Measurements from ENCODE around the gene PSRC1. TPM values are rescaled to one million over a fixed set of nuclear protein-coding genes. Genes with fewer than 3 reads are reported as not detected.

Gene PSRC1
- total RNA-seq, 1 experiment from 2014 or later, result 60.3 TPM

DNA sequence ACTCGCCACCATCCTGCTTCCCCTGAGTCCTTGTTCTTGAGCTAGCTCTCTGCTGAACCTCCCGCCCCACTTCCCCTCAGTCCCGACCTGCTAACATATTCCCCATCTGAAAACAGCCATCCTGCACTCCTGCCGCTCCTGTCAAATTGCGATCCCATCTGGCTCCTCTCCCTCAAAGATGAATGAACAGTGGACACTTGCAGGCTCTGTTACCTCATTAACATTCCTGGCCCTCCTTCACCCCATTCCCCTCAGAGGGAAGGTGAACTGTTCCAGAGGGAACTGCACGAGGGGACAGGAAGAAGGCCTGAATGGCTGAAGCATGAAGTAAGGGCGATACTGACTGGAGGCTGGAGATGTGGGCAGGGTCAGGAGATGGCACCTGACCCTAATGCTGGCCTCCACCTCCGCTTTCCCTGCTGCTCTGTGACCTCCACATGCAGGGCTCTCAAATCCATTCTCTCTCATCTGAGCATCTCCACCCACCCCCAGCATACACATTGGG is 41.1 kb downstream of the PSRC1 start:
- WGBS (ENCODE audit: extremely low coverage, insufficient read length, low lambda C conversion rate), result no CpG with 5 or more reads among the region's 8 CpGs
- H3K23me2 ChIP-seq (ENCODE audit: insufficient read length, low read depth, low read length, poor library complexity, severe bottlenecking), result no peaks in the 10 kb centered on the region
- no peak overlapping the region for H3K14ac ChIP-seq (ENCODE audit: insufficient read depth, low read length)
- no peak overlapping the region for H3K9ac ChIP-seq (ENCODE audit: extremely low read depth, insufficient read length, low read length)
- H2BK15ac ChIP-seq (ENCODE audit: low read depth, low read length), result no peak overlapping the region
- H3K4me3 Mint-ChIP-seq, result no peak overlapping the region
- no peak overlapping the region for H2BK120ac ChIP-seq (ENCODE audit: low read depth, low read length, poor library complexity, severe bottlenecking)
- H3T11ph ChIP-seq (ENCODE audit: low read length), result no peak overlapping the region
- DNase-seq, result peak; percentile 32
- no peak overlapping the region for H2BK20ac ChIP-seq (ENCODE audit: low read depth, low read length, poor library complexity, severe bottlenecking)
- H3K56ac ChIP-seq (ENCODE audit: insufficient read length, low read depth, low read length), result no peak overlapping the region
- no peak overlapping the region for H2BK12ac ChIP-seq (ENCODE audit: insufficient read length, low read depth, low read length)
- H3K27ac ChIP-seq (ENCODE audit: insufficient read length, low read depth, low read length), result no peak overlapping the region
- H4K20me1 ChIP-seq (ENCODE audit: control insufficient read depth, insufficient read depth, insufficient read length), result no peaks in the 10 kb centered on the region
- H2AK5ac ChIP-seq (ENCODE audit: insufficient read length, low read length), result no peak overlapping the region
- no peaks in the 10 kb centered on the region for H3K79me2 ChIP-seq (ENCODE audit: insufficient read depth, low read length)
- no peaks in the 10 kb centered on the region; a peak in 1 of 5 replicates for H3K9me3 Mint-ChIP-seq
- no peak overlapping the region for H2AFZ ChIP-seq (ENCODE audit: low read length)
- no peak overlapping the region for H2BK5ac ChIP-seq (ENCODE audit: insufficient read length, low read length)
- peaks cover 13% of the 10 kb centered on the region for H3K27me3 Mint-ChIP-seq (ENCODE audit: low read depth)
- H3K18ac ChIP-seq (ENCODE audit: insufficient read length, low read depth, low read length), result no peak overlapping the region
- peak overlapping the region; percentile 2 to 62 (median 53); a peak in 4 of 7 replicates for H3K27ac Mint-ChIP-seq
- H4K5ac ChIP-seq (ENCODE audit: insufficient read length, low read depth, low read length), result no peak overlapping the region
- TF ChIP-seq, protein P1, sequence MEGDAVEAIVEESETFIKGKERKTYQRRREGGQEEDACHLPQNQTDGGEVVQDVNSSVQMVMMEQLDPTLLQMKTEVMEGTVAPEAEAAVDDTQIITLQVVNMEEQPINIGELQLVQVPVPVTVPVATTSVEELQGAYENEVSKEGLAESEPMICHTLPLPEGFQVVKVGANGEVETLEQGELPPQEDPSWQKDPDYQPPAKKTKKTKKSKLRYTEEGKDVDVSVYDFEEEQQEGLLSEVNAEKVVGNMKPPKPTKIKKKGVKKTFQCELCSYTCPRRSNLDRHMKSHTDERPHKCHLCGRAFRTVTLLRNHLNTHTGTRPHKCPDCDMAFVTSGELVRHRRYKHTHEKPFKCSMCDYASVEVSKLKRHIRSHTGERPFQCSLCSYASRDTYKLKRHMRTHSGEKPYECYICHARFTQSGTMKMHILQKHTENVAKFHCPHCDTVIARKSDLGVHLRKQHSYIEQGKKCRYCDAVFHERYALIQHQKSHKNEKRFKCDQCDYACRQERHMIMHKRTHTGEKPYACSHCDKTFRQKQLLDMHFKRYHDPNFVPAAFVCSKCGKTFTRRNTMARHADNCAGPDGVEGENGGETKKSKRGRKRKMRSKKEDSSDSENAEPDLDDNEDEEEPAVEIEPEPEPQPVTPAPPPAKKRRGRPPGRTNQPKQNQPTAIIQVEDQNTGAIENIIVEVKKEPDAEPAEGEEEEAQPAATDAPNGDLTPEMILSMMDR (conservative IDR thresholded peaks at IDR 0.05), result no peak
- H3K4ac ChIP-seq (ENCODE audit: low read depth, low read length), result no peak overlapping the region
- no peak overlapping the region for H4K91ac ChIP-seq (ENCODE audit: insufficient read length, low read depth, low read length)
- no peak overlapping the region for H3K23ac ChIP-seq (ENCODE audit: insufficient read length, low read depth, low read length)
- H3K27me3 ChIP-seq (ENCODE audit: insufficient read depth, low read length), result no peaks in the 10 kb centered on the region
- no peak overlapping the region for H4K8ac ChIP-seq (replicated peaks; ENCODE audit: insufficient read length, low read depth, low read length)
- H3K9me3 ChIP-seq (ENCODE audit: control insufficient read depth, low read depth, low read length), result no peaks in the 10 kb centered on the region
- peaks cover 14% of the 10 kb centered on the region; the same call in 1 of the 2 replicates for H3K4me1 ChIP-seq (ENCODE audit: insufficient read depth, low read length)
- no peak overlapping the region for H3K4me2 ChIP-seq (ENCODE audit: insufficient read depth, insufficient read length, low read length)
- H3K4me1 Mint-ChIP-seq, result peaks cover 59 to 64% of the 10 kb centered on the region in 2 experiments
- H3K79me1 ChIP-seq (ENCODE audit: insufficient read depth, low read depth, low read length, poor library complexity, severe bottlenecking), result no peaks in the 10 kb centered on the region
- H3K36me3 Mint-ChIP-seq (ENCODE audit: insufficient read depth in 1 of 3, low read depth in 3 of 3), result peaks cover 10 to 21% (median 19%) of the 10 kb centered on the region in 3 experiments; a peak in 6 of 7 replicates

Data from H9 (cell line).